Ovary (tissue), 9 donors: Measurements from ENCODE around the gene RCAN3. TPM values are rescaled to one million over a fixed set of nuclear protein-coding genes. Genes with fewer than 3 reads are reported as not detected.
"Not testable (repeated sequence)": the region's sequence is repeated elsewhere in the genome, so short reads cannot be mapped to it uniquely, and the experiment has no call there.

ENCODE experiments used
- DNase-seq, 5 donors: peaks; one replicate each; pipeline ENCODE4 v3.0.0-alpha.2; 2019 to 2020
- H3K27ac ChIP-seq, 2 donors: fragments of 200-600 bp; one replicate each; pipeline versions ENCODE4 v1.5.1 to v1.8.0; 2019 to 2022
- H3K27me3 ChIP-seq: fragments of 200-600 bp; one replicate; pipeline ENCODE4 v1.8.0; 2022
- H3K36me3 ChIP-seq: fragments of 200-600 bp; sonication (generic); one replicate; pipeline ENCODE4 v1.5.1; 2019
- H3K4me1 ChIP-seq: one replicate; pipeline ENCODE4 v1.8.1; 2013; ENCODE audit warnings: mild to moderate bottlenecking, moderate library complexity; ENCODE audit not compliant: insufficient read depth
- H3K4me3 ChIP-seq: fragments of 200-600 bp; sonication (generic); one replicate; pipeline ENCODE4 v1.5.1; 2017
- H3K9me3 ChIP-seq, 2 donors: fragments of 200-600 bp in 1 of 2; sonication (generic) in 1 of 2; one replicate each; pipeline versions ENCODE4 v1.5.1 to v1.8.1; 2013 to 2019; ENCODE audit warnings: mild to moderate bottlenecking in 1 of 2, moderate library complexity in 1 of 2
- EP300 ChIP-seq: sonication (generic); formaldehyde crosslinking; IDR thresholded peaks from one replicate; pipeline ENCODE4 v1.6.1; 2017; ENCODE audit warnings: antibody characterized with exemption
- POLR2A ChIP-seq: fragments of 450-650 bp; IDR thresholded peaks from one replicate; pipeline ENCODE4 v1.6.1; 2017; ENCODE audit warnings: antibody characterized with exemption, mild to moderate bottlenecking, moderate library complexity
- WGBS, 3 donors: extraction: QIAGEN DNeasy Blood & Tissue Kit in 1 of 3; methylation state at CpG; one replicate each; pipeline versions ENCODE4 v1.1.5 to v1.1.7; 2013 to 2017; 5-methylcytosine and 5-hydroxymethylcytosine counted together
- intact Hi-C, 4 donors: fragments of 100-400 bp; cut with DNase I; formaldehyde crosslinking; loops; one replicate each; pipeline versions ENCODE4 v1.11.0 to v1.15.1; 2022 to 2023
- polyA plus RNA-seq, 2 donors: library from polyadenylated mRNA; stranded (reverse); fragments of 200-250 nt in 1 of 2; fragments of 350-450 nt in 1 of 2; fragmentation: Illumina TruSeq in 1 of 2; extraction: RNeasy Lipid Tissue Mini Kit (QIAGEN cat#74804) in 1 of 2; gene quantifications; one replicate each; pipeline ENCODE4 v1.2.3, GENCODE V29; 2013 to 2014
- total RNA-seq, 7 donors: library from RNA; depleted of rRNA in 2 of 7; stranded (reverse); fragments of >200 nt in 2 of 7; fragmentation: NEBNext Ultra II Directional in 3 of 7; extraction: Animal tissue kit (Norgen Biotek cat#: 25700) in 3 of 7; gene quantifications; one replicate each; pipeline versions ENCODE4 v1.1.0 to v1.2.4, GENCODE V29; 2016 to 2023
- TF ChIP-seq, protein P1 (sequence below), 3 donors: fragments of 450-650 bp in 2 of 3; fragments of 200-600 bp in 1 of 3; IDR thresholded peaks; one replicate each; pipeline versions ENCODE4 v1.5.1 to v1.8.0; 2016 to 2022; ENCODE audit warnings: antibody characterized with exemption in 3 of 3, mild to moderate bottlenecking in 1 of 3
- donor health status: DM: no; HTN: no; CAD: no; lungs with moderate emphysema.
- donor health status: DM: no; HTN: no; CAD: no.
- donor health status: Bipolar disorder and iron deficiency.
- donor health status: DM: yes; HTN: yes; CAD: no.
- donor health status: DM: no; HTN: no; CAD: no.
- donor health status: DM: yes; HTN: yes; CAD: no.

RCAN3 gene
- total and polyA plus RNA-seq, 9 donors: 0.25 to 12.4 (median 2.1) TPM

GRCh38 chr1:24528744-24529143, 26.1 kb downstream of the RCAN3 start:
- intact Hi-C loops: no loop called here
- WGBS, 3 donors: 93 to 100% (median 95%) methylated on average over 2 of the region's 2 CpGs
- no peaks in the 10 kb centered on the region for H3K27me3 ChIP-seq
- H3K4me3 ChIP-seq: no peak overlapping the region
- H3K4me1 ChIP-seq: no peaks in the 10 kb centered on the region
- TF ChIP-seq, protein P1, sequence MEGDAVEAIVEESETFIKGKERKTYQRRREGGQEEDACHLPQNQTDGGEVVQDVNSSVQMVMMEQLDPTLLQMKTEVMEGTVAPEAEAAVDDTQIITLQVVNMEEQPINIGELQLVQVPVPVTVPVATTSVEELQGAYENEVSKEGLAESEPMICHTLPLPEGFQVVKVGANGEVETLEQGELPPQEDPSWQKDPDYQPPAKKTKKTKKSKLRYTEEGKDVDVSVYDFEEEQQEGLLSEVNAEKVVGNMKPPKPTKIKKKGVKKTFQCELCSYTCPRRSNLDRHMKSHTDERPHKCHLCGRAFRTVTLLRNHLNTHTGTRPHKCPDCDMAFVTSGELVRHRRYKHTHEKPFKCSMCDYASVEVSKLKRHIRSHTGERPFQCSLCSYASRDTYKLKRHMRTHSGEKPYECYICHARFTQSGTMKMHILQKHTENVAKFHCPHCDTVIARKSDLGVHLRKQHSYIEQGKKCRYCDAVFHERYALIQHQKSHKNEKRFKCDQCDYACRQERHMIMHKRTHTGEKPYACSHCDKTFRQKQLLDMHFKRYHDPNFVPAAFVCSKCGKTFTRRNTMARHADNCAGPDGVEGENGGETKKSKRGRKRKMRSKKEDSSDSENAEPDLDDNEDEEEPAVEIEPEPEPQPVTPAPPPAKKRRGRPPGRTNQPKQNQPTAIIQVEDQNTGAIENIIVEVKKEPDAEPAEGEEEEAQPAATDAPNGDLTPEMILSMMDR (IDR thresholded peaks at IDR 0.05): no peak
- TF ChIP-seq EP300: no peak
- no peak for TF ChIP-seq POLR2A
- no peak for DNase-seq
- H3K36me3 ChIP-seq: no peaks in the 10 kb centered on the region
- no peaks in the 10 kb centered on the region for H3K9me3 ChIP-seq
- H3K27ac ChIP-seq: no peak overlapping the region

DNA sequence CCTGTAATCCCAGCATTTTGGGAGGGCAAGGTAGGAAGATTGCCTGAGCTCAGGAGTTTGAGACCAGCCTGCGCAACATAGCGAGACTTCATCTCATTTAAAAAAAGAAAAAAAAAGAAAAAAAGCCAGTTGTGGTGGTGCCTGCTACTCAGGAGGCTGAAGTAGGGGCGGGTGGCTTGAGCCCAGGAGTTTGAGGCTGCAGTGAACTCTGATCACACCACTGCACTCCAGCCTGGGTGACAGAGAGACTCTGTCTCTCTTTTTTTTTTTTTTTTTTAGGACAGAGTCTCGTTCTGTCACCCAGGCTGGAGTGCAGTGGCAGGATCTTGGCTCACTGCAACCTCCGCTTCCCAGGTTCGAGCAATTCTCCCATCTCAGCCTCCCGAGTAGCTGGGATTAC, 26.7 kb downstream of the RCAN3 start:
- 90 to 96% (median 92%) methylated on average over 7 of the region's 7 CpGs for WGBS, 3 donors
- intact Hi-C loops, H3K27ac ChIP-seq: not testable (repeated sequence)

GRCh38 chr1:24535021-24535424, 32.4 kb downstream of the RCAN3 start:
- Histone ChIP-seq H3K36me3 (no peaks in the 10 kb centered on the region), H3K4me3 (no peak overlapping the region), H3K27me3 (no peaks in the 10 kb centered on the region), H3K27ac (no peak overlapping the region), H3K4me1 (no peaks in the 10 kb centered on the region), H3K9me3 (no peaks in the 10 kb centered on the region)
- WGBS, 3 donors: 77 to 83% (median 83%) methylated on average over 21 of the region's 21 CpGs
- intact Hi-C loops: no loop called here
- TF ChIP-seq EP300: no peak
- DNase-seq: no peak

More for the DNA sequence above, 26.7 kb downstream of the RCAN3 start:
- H3K36me3 ChIP-seq, H3K27me3 ChIP-seq, H3K4me3 ChIP-seq, DNase-seq, H3K4me1 ChIP-seq, H3K9me3 ChIP-seq: not testable (repeated sequence)

DNA sequence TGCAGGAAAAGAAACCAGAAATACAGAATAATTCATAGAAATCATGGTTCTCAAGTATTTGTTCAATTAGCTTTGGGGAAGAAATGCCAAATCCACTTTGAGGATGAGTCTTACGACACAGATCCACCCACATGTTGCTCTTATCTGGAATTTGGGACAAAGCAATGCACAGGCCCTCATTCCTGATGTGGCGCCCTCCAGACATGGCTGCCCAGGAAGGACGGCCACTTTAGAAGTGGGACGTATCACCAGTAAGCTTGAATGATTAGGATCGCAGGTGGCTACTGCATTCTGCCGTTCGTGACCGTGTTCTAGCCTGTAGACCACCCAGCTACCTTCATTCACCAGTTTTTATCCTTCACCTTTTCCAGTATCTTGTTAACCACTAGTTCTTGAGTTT, 33.1 kb downstream of the RCAN3 start:
- intact Hi-C loops: no loop called here
- Histone ChIP-seq H3K4me1 (no peaks in the 10 kb centered on the region), H3K36me3 (no peaks in the 10 kb centered on the region), H3K27me3 (no peaks in the 10 kb centered on the region), H3K4me3 (no peak overlapping the region), H3K27ac (no peak overlapping the region), H3K9me3 (no peaks in the 10 kb centered on the region)
- DNase-seq: no peak
- 83 to 89% (median 87%) methylated on average over 8 of the region's 8 CpGs for WGBS, 3 donors
- TF ChIP-seq POLR2A (no peak), EP300 (no peak)
- TF ChIP-seq, protein P1 (IDR thresholded peaks at IDR 0.05): no peak

DNA sequence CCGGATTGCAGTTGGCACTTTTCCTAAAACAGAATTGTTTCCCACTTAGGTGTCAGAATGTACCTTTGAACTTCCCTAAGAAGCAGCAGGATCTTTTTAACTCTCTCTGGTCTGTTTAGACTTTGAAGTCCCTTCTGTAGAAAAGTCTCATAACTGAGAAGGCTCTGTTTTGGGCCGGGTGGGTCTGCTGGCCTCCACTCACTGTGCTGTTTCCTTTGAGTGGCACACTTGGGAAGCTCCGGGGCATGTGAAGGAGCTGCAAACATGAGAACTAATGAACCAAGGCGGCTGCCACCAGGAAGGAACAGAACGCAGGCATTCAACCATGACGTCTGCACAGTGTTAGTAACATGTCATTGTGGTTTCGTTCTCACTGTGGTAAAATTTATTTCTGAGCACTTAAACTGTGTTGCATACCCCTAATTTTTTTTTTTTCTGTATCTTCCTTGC, 33.8 kb downstream of the RCAN3 start:
- Histone ChIP-seq H3K9me3 (no peaks in the 10 kb centered on the region), H3K4me3 (no peak overlapping the region), H3K36me3 (no peaks in the 10 kb centered on the region), H3K27me3 (no peaks in the 10 kb centered on the region), H3K27ac (no peak overlapping the region), H3K4me1 (no peaks in the 10 kb centered on the region)
- intact Hi-C loops: no loop called here
- DNase-seq: no peak
- no peak for TF ChIP-seq EP300
- no peak for TF ChIP-seq POLR2A
- TF ChIP-seq, protein P1 (IDR thresholded peaks at IDR 0.05): no peak
- WGBS, 3 donors: 58 to 72% (median 69%) methylated on average over 7 of the region's 7 CpGs
